Ramos (cell line): ENCODE data around the gene GNA12.

Experiments
- in situ Hi-C: fragments of 300-500 bp; cut with MboI; formaldehyde crosslinking; loops from one replicate; pipeline ENCODE4 v1.14.3; 2022; ENCODE audit warnings: low sequenced_read_pairs; ENCODE audit not compliant: unreplicated experiment

The GNA12 gene

GRCh38 chr7:2821161-2821841, 22.8 kb downstream of the GNA12 start:
- in situ Hi-C loops: no loop called here

- in situ Hi-C loops: no loop called here
Measured at GRCh38 chr7:2820508-2820934, 23.6 kb downstream of the GNA12 start.

GRCh38 chr7:2819954-2820397, 24.1 kb downstream of the GNA12 start:
- in situ Hi-C loops: no loop called here

- in situ Hi-C loops: no loop called here
Measured at GRCh38 chr7:2819161-2819953, 24.8 kb downstream of the GNA12 start.

GRCh38 chr7:2818653-2819052, 25.5 kb downstream of the GNA12 start:
- in situ Hi-C loops: no loop called here

GRCh38 chr7:2818121-2818520, 26.0 kb downstream of the GNA12 start:
- in situ Hi-C loops: no loop called here

GRCh38 chr7:2817456-2817855, 26.7 kb downstream of the GNA12 start:
- in situ Hi-C loops: no loop called here

- in situ Hi-C loops: no loop called here
Measured at GRCh38 chr7:2815875-2816245, 28.2 kb downstream of the GNA12 start.

- in situ Hi-C loops: no loop called here
Measured at GRCh38 chr7:2814946-2815874, 28.9 kb downstream of the GNA12 start.

- in situ Hi-C loops: no loop called here
Measured at GRCh38 chr7:2814186-2814945, 29.7 kb downstream of the GNA12 start.

GRCh38 chr7:2813350-2814185, 30.5 kb downstream of the GNA12 start:
- in situ Hi-C loops: no loop called here

- in situ Hi-C loops: no loop called here
Measured at GRCh38 chr7:2812831-2813230, 31.3 kb downstream of the GNA12 start.

- in situ Hi-C loops: no loop called here
Measured at GRCh38 chr7:2812114-2812487, 32.0 kb downstream of the GNA12 start.

- in situ Hi-C loops: no loop called here
Measured at GRCh38 chr7:2811476-2812113, 32.5 kb downstream of the GNA12 start.

- in situ Hi-C loops: no loop called here
Measured at GRCh38 chr7:2810682-2811415, 33.3 kb downstream of the GNA12 start.

GRCh38 chr7:2809903-2810625, 34.0 kb downstream of the GNA12 start:
- in situ Hi-C loops: no loop called here

GRCh38 chr7:2808891-2809665, 35.0 kb downstream of the GNA12 start:
- in situ Hi-C loops: no loop called here
